Stimulated activated CD8-positive, alpha-beta memory T cell treated with anti-CD3 and anti-CD28 coated beads, Interleukin-4, amount 100 ng/mL, for 48 hours (primary cell): Measurements from ENCODE around the gene KRR1.
"Not testable (repeated sequence)": the region's sequence is repeated elsewhere in the genome, so short reads cannot be mapped to it uniquely, and the experiment has no call there.

Source experiments
- DNase-seq: peaks from one replicate; pipeline ENCODE4 v3.0.0-alpha.2; 2020

KRR1 gene

GRCh38 chr12:75471902-75472890 lies 39.2 kb downstream of the KRR1 start:
- DNase-seq, result no peak

- no peak for DNase-seq
Observed at GRCh38 chr12:75460204-75460603, 51.2 kb downstream of the KRR1 start.

GRCh38 chr12:75459755-75460154 lies 51.7 kb downstream of the KRR1 start:
- no peak for DNase-seq

DNA sequence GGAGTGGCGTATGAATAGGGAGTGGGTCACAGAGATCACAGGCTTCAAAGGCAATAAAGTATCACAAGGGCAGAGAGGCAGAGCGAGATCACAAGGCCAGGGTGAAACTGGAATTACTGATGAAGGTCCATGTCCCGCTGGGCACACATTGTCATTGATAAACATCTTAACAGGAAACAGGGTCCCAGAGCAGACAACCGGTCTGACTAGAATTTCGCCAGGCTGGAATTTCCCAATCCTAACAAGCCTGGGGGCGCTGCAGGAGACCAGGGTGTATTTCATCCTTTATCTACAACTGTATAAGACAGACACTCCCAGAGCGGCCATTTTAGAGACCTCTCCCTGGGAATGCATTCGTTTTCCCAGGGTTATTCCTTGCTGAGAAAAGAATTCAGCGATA lies 53.5 kb downstream of the KRR1 start:
- DNase-seq, result not testable (repeated sequence)

DNA sequence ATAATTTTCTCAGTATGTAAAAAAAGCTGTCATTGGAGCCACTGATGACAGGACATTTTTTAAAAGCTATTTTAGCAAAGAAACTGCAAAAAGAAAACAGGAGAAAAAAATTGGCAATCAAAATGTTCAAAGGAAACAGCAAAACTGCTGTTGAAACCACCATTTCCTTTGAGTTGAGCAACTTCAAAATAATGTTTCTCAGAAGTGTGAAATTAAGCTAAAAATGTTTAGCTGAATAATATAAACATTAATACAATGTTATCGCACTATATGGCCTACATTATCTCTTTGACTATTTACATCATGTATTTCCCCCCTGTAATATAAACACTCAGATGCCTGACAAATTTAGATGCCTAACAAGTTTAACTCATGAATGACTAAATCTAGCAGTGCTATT lies 54.2 kb downstream of the KRR1 start:
- no peak for DNase-seq

GRCh38 chr12:75455839-75456238 lies 55.6 kb downstream of the KRR1 start:
- no peak for DNase-seq

DNA sequence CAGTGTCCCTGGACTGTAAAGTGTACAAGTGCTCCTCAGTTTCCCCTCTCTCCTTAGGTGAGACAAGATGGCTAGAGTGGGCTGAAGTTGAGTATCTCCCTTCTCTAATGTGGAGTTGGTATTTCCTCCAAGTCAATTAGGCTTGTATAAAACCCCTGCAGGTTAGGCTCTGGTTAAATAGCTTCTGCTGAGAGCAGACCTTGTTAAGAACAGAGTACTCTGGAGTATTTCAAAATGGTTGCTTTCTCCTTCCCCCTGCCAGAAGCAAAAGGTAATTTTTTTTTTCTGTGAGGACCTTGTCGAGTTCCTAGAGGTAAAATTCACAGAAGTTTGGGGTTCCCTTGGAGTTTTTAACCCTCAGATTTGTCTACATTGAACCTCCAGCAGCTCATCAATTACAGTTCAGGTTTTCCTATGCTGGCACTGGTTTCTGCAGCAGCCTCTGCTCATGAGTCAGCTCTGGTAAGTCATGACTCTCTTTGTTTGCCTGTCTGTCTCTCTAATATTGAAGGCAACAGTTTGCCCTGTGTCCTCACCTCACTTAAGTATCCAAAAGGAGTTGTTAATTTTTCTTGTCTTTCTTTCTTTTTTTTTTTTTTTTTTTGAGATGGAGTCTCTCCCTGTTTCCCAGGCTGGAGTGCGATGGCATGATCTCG lies 58.6 kb downstream of the KRR1 start:
- DNase-seq, result no peak

DNA sequence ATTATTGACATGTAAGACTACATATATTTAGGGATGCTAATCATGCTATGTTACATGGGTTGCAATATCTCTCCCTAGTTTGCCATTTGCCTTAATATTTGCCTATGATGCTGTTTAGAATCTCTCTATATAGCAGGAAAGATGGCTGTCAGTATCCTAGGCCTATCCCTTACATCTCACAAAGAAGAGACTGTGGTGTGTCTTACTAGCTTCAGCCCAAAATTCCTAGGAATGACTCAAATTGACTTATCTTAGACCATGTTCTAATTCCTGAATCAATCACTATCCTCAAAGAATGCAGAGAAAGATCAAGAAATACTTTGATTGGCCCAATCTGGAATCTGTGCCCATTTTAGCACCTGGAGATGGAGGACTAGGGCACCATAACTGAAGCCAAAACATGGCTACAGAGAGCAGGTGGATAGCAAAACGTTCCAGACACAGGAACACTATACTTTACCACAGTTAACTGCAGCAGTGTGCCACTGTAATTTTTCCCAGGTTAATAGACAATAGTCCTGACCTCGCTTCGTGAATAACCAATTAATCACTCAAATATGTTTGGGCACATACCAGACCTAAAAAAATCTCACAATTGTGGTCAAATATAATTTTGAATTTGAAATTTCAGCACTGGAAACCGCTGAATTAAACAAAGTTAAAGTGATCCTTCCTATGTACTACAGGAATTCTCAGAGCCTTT lies 63.6 kb downstream of the KRR1 start:
- no peak for DNase-seq

DNA sequence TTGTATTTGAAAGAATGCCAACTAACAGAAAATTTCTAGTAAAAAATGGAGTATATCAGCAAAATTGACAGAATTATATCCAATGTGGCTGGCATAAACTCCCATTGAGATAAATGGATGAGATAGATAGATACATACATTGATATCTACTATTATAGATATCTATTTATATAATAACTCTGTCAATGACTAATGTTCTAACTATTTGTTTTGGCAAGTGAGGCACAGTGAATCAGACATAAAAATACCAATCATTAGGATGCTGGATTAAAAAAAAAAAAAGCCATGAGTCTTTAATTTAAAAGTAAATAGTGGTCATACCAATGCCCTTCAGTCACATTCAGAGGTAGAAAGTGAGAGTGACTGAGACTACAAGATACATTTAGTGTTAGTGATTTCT lies 64.6 kb downstream of the KRR1 start:
- DNase-seq, result no peak

DNA sequence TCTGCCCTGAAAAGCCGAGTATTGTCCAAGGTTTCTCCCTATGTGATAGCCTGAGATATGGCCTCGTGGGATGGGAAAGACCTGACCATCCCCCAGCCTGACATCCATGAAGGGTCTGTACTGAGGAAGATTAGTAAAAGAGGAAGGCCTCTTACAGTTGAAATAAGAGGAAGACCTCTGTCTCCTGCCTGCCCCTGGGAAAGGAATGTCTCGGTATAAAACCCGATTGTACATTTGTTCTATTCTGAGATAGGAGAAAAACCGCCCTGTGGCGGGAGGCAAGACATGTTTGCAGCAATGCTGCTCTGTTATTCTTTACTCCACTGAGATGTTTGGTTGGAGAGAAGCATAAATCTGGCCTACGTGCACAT lies 66.3 kb downstream of the KRR1 start:
- not testable (repeated sequence) for DNase-seq

- no peak for DNase-seq
Observed at GRCh38 chr12:75444429-75445136, 66.8 kb downstream of the KRR1 start.

DNA sequence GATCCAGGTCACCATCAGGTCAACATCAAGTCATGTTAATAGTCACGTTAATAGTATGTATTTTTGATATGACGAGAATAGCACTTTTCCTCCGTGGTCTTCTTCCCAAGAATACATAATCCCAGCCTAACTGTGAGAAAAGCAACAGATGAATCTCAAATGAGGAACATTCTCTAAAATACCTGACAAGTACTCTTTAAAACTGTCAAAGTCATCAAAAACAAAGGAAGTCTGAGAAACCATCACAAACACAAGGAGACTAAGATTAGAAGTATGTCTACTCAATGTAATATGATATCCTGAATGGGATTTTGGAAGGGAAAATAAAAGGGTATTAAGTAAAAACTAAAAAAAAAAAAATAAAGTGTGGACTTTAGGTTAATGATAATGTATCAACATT lies 67.7 kb downstream of the KRR1 start:
- no peak for DNase-seq

DNA sequence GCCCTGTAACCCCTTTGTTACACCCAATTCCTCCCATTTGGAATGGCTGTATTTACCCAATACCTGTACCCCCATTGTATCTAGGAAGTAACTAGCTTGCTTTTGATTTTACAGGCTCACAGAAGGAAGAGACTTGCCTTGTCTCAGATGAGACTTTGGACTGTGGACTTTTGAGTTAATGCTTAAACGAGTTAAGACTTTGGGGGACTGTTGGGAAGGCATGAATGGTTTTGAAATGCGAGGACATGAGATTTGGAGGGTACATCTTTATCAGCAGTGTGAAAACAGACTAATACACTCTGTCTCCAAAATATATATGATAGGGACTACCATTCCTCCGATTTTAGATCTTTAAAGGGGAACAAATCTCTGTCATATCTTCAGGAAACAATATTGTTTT lies 69.0 kb downstream of the KRR1 start:
- DNase-seq, result not testable (repeated sequence)

DNA sequence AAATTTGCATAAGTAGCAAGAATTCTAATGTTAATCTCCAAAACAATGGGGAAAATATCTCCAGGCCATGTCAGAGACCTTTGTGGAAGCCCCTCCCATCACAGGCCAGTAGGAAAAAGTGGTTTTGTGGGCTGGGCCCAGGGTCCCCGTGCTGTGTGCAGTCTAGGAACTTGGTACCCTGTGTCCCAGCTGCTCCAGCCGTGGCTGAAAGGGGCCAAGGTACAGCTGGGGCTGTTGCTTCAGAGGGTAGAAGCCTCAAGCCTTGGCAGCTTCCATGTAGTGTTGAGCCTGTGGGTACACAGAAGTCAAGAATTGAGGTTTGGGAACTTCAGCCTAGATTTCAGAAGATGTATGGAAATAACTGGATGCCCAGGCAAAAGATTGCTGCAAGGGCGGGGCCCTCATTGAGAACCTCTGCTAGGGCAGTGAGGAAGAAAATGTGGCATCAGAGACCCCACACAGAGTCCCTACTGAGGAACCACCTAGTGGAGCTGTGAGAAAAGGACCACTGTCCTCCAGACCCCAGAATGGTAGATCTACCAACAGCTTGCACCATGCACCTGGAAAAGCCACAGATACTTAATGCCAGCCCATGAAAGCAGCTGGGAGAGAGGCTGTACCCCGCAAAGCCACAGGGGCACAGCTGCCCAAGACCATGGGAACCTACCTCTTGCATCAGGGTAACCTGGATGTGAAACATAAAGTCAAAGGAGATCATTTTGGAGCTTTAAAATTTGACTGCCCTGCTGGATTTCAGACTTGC lies 69.5 kb downstream of the KRR1 start:
- not testable (repeated sequence) for DNase-seq
